GM11168 (cell line): ENCODE data around the gene C1orf21.

Experiments
- in situ Hi-C: fragments of 300-500 bp; cut with MboI; formaldehyde crosslinking; loops from one replicate; pipeline ENCODE4 v1.12.0; 2022; ENCODE audit warnings: low sequenced_read_pairs; ENCODE audit not compliant: unreplicated experiment

C1orf21 gene

DNA sequence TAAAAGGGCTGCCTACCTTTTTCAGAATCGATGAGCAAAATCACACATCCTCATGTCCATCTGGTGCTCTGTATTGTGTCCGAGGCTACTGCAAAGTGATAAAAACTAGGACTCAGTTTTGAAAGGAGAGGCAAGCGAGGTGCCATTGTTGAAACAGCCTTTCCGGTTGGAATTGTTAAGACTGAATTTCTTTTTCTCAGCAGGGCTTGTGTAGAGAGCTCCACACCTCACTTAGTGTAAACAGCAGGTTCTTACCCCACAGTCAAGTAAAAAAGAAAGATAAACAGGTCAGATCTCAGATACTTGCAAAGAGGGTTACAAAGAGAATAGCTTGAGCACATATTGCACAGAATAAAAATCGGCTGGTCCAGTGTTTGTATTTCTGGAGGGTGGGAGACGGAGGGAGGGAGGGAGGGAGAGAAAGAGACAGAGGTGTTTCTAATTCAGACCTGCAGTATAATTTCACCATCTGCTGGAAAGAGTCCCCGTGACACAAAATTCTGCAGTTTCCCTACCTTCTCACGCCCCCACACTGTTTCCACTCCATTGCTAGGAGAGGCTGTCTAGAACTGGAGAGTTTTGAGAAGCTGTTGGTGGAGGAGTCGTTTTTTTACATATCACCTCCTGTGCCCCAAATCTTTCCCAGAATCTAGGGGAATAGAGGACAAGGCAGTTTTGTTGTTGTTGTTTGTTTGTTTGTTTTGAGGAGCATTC, 285.3 kb downstream of the C1orf21 start:
- in situ Hi-C loops = loop anchor here (25.0 kb wide), 1 partner anchor 585 kb away; no protein-coding TSS in a partner anchor

DNA sequence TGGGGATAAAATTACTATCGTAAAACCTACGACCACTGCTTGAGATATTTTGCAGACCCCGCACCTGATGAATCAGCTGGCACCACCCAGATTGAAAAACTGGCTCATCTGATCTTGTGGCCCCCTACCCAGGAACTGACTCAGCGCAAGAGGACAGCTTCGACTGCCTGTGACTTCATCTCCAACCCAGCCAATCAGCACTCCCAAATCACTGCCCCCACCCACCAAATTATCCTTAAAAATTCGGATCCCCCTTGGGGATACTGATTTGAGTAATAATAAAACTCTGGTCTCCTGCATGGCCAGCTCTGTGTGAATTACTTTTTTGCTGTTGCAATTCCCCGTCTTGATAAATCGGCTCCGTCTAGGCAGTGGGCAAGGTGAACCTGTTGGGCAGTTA, 286.5 kb downstream of the C1orf21 start:
- in situ Hi-C loops = loop anchor here (25.0 kb wide), 1 partner anchor 586 kb away; no protein-coding TSS in a partner anchor

DNA sequence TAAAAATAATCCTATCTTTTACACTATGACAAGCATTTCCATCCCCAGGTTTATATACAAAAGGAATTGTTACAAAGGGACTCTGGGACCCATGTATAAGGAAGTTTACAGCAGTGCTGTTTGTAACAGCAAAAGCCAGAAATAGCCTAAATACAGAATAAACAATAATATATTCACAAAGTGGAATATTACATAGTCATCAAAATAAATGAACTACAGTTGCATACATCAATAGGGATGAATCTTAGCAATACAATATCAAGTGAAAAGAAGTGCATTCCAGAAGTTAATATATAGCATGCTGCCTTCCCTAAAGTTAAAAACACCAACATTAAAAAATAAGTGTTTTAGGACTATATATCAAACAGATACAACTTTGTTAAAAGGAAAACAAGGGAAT, 290.5 kb downstream of the C1orf21 start:
- in situ Hi-C loops = no loop called here
